HEK293T (cell line): ENCODE data around the gene PAM.

Experiments
- CTCF ChIA-PET: fragments of 350-600 bp; formaldehyde crosslinking; extraction: SDS; loops from one replicate; lab custom pipeline; 2021; ENCODE audit warnings: antibody characterized with exemption, inconsistent platforms; lab: Yijun Ruan, JAX
- POLR2A ChIA-PET: fragments of 350-600 bp; formaldehyde crosslinking; extraction: SDS; loops from one replicate; lab custom pipeline; 2020; ENCODE audit warnings: antibody characterized with exemption, inconsistent platforms; lab: Yijun Ruan, JAX
- DNase-seq: peaks from one replicate; pipeline ENCODE4 v3.0.0; 2012; ENCODE audit warnings: mixed read lengths; ENCODE audit errors: extremely low spot score
- ARNT ChIP-seq: fragments of 450-650 bp; IDR thresholded peaks from 2 replicates; pipeline ENCODE4 v1.6.1; 2017; ENCODE audit warnings: mild to moderate bottlenecking
- BHLHE40 ChIP-seq: fragments of 450-650 bp; IDR thresholded peaks from 2 replicates; pipeline ENCODE4 v1.6.1; 2016; ENCODE audit warnings: mild to moderate bottlenecking, moderate library complexity, borderline replicate concordance
- CTBP1 ChIP-seq: fragments of 450-650 bp; IDR thresholded peaks from 2 replicates; pipeline ENCODE4 v1.6.1; 2016; ENCODE audit warnings: borderline replicate concordance
- ELF4 ChIP-seq: fragments of 450-650 bp; IDR thresholded peaks from 2 replicates; pipeline ENCODE4 v1.6.1; 2017; ENCODE audit warnings: antibody characterized with exemption
- FOXA1 ChIP-seq: fragments of 450-650 bp; IDR thresholded peaks from 2 replicates; pipeline ENCODE4 v1.6.1; 2016; ENCODE audit warnings: mild to moderate bottlenecking
- FOXK2 ChIP-seq: fragments of 450-650 bp; IDR thresholded peaks from 2 replicates; pipeline ENCODE4 v1.6.1; 2016; ENCODE audit warnings: mild to moderate bottlenecking
- FOXM1 ChIP-seq: fragments of 450-650 bp; IDR thresholded peaks from 2 replicates; pipeline ENCODE4 v1.6.1; 2017; ENCODE audit warnings: mild to moderate bottlenecking, borderline replicate concordance
- HDGF ChIP-seq: fragments of 450-650 bp; IDR thresholded peaks from 2 replicates; pipeline ENCODE4 v1.6.1; 2017; ENCODE audit warnings: antibody characterized with exemption, borderline replicate concordance
- L3MBTL2 ChIP-seq: fragments of 450-650 bp; conservative IDR thresholded peaks from 2 replicates; pipeline ENCODE4 v1.6.1; 2016; ENCODE audit warnings: mild to moderate bottlenecking
- LEF1 ChIP-seq: fragments of 450-650 bp; IDR thresholded peaks from 2 replicates; pipeline ENCODE4 v1.6.1; 2017; ENCODE audit warnings: mild to moderate bottlenecking, borderline replicate concordance
- NFRKB ChIP-seq: fragments of 450-650 bp; IDR thresholded peaks from 2 replicates; pipeline ENCODE4 v1.6.1; 2016; ENCODE audit warnings: mild to moderate bottlenecking, moderate library complexity
- PKNOX1 ChIP-seq: fragments of 450-650 bp; IDR thresholded peaks from 2 replicates; pipeline ENCODE4 v1.6.1; 2016
- SP1 ChIP-seq: fragments of 450-650 bp; IDR thresholded peaks from 2 replicates; pipeline ENCODE4 v1.6.1; 2017
- SUZ12 ChIP-seq: fragments of 450-650 bp; IDR thresholded peaks from 2 replicates; pipeline ENCODE4 v1.6.1; 2016; ENCODE audit warnings: mild to moderate bottlenecking
- TARDBP ChIP-seq: fragments of 450-650 bp; IDR thresholded peaks from 2 replicates; pipeline ENCODE4 v1.6.1; 2016
- ZNF384 ChIP-seq: fragments of 450-650 bp; IDR thresholded peaks from 2 replicates; pipeline ENCODE4 v1.6.1; 2016

The PAM gene

DNA sequence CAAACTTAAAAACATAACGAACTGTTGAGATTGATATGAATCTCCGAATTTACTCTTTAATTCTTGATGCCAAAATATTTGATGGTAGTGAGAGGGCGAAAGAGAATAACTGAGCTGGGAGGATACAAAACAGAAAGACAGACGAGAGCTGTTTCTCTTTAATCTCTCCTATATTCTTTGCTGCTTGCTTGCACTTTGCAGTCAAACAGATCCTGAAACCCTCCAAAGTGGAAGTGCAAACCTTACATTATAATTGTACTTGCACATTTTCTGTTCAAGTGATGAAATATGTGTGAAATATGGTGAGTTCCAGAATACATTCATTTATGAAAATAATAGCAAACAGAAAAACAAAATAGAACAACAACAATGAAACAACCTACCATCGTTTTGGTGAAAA lies 63.8 kb downstream of the PAM start:
- ChIA-PET POLR2A (no interaction called here), CTCF (no interaction called here)
- no peak for TF ChIP-seq FOXA1
- no peak for TF ChIP-seq NFRKB
- no peak for TF ChIP-seq BHLHE40
- no peak for TF ChIP-seq CTBP1
- no peak for DNase-seq

DNA sequence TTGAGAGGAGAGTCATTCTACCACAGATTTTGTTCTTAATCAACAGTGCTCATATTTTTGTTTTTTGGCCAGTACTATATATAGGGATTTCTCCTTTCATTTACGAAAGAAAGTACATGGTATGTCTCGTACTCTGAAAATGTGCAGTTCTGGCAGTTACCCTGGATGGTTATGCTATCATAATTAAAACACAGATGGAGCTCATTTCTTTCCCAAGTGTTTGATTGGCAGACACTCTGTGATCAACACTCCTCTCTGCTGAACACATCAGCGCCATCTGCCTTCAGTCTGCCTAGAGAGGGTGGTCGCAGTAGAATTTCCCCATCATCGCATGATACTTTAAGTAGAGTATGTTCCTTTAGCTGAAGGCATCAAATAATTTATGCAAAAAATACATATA lies 64.5 kb downstream of the PAM start:
- DNase-seq: no peak
- ChIA-PET POLR2A (no interaction called here), CTCF (no interaction called here)
- TF ChIP-seq LEF1 (no peak), HDGF (no peak), ARNT (no peak), PKNOX1 (no peak), SP1 (no peak), BHLHE40 (no peak), TARDBP (no peak), NFRKB (no peak), L3MBTL2 (no peak), FOXA1 (no peak), ZNF384 (no peak), SUZ12 (no peak), ELF4 (no peak), FOXK2 (no peak)

- DNase-seq: no peak
- ChIA-PET POLR2A (no interaction called here), CTCF (no interaction called here)
- TF ChIP-seq FOXM1 (no peak), SP1 (no peak), HDGF (no peak), ZNF384 (no peak), FOXK2 (no peak), SUZ12 (no peak), TARDBP (no peak), PKNOX1 (no peak), ELF4 (no peak), FOXA1 (no peak), ARNT (no peak), LEF1 (no peak), BHLHE40 (no peak), NFRKB (no peak), CTBP1 (no peak), L3MBTL2 (no peak)
Measured at GRCh38 chr5:102823441-102823874, 68.4 kb downstream of the PAM start.

- POLR2A ChIA-PET: no interaction called here
- DNase-seq: no peak
- TF ChIP-seq LEF1 (no peak), BHLHE40 (no peak), NFRKB (no peak), HDGF (no peak), PKNOX1 (no peak), FOXM1 (no peak), L3MBTL2 (no peak), FOXA1 (no peak), FOXK2 (no peak), CTBP1 (no peak), ARNT (no peak), SP1 (no peak), ELF4 (no peak)
- CTCF ChIA-PET: no interaction called here
Measured at GRCh38 chr5:102826629-102827028, 71.5 kb downstream of the PAM start.

DNA sequence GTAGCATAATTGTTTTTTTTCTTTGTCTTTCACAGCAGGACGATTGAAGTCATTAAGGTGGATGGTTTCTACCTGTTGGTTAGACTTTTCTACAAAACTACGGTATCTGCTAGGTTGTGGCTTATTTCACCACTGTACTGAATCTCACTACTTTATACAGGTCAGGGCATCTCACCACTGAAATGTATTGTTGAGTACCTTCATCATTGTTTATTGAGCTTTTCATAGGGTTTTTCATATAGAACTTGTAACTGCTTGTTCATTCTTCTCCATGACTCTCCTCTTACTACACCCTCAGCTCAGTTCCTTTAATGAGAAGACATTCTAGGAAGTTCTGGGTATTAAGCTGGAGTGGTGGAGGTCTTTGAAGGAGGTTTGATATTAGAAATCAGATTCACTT lies 75.1 kb downstream of the PAM start:
- TF ChIP-seq ZNF384 (no peak), SP1 (no peak), CTBP1 (no peak), LEF1 (no peak), ARNT (no peak), ELF4 (no peak), L3MBTL2 (no peak), TARDBP (no peak), FOXA1 (no peak), FOXM1 (no peak), FOXK2 (no peak), PKNOX1 (no peak), HDGF (no peak), BHLHE40 (no peak), SUZ12 (no peak), NFRKB (no peak)
- ChIA-PET CTCF (no interaction called here), POLR2A (no interaction called here)
- no peak for DNase-seq

DNA sequence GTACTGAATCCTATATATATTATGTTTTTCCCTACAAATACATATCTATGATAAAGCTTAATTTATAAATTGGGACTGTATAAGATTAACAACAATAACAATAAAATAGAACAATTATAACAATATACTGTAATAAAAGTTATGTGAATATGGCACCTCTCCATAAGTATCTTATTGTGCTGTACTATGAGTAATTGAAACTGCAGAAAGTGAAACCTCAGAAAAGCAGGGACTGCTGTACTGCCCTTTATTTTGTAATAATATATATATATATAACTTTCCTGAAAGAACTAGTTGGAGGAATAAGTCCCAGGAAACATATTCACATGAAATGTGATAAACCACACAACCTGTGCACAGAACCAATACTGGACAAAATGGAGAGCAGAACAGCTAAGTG lies 77.3 kb downstream of the PAM start:
- DNase-seq: no peak
- TF ChIP-seq HDGF: no peak
- no peak for TF ChIP-seq FOXA1
- TF ChIP-seq SP1: no peak
- TF ChIP-seq SUZ12: no peak
- no peak for TF ChIP-seq ARNT
- TF ChIP-seq TARDBP: no peak
- POLR2A ChIA-PET: no interaction called here
- CTCF ChIA-PET: interaction anchor here (0.6 kb wide), 1 partner anchor 25 kb away, joined by 3 read pairs; no protein-coding TSS in a partner anchor
